Epithelial cell of proximal tubule (primary cell): Measurements from ENCODE around the gene PIGS. TPM values are rescaled to one million over a fixed set of nuclear protein-coding genes. Genes with fewer than 3 reads are reported as not detected.

Experiments
- DNase-seq: peaks from one replicate; pipeline ENCODE4 v3.0.0-alpha.2; 2011; ENCODE audit warnings: low read depth
- H3K4me3 ChIP-seq: 2 replicates; pipeline ENCODE4 v1.5.1; 2011; ENCODE audit warnings: low read depth, mild to moderate bottlenecking, low read length
- total RNA-seq: library from RNA; depleted of rRNA; stranded (reverse); fragments of >200 nt; gene quantifications from 2 replicates; pipeline ENCODE4 v1.2.3, GENCODE V29; 2015
- TF ChIP-seq, protein P1 (sequence below): conservative IDR thresholded peaks from 2 replicates; pipeline ENCODE4 v1.5.1; 2012; ENCODE audit warnings: low read depth, mild to moderate bottlenecking, low read length

PIGS gene
- total RNA-seq, 1 donor from 2014 or later: 55.6 TPM

DNA sequence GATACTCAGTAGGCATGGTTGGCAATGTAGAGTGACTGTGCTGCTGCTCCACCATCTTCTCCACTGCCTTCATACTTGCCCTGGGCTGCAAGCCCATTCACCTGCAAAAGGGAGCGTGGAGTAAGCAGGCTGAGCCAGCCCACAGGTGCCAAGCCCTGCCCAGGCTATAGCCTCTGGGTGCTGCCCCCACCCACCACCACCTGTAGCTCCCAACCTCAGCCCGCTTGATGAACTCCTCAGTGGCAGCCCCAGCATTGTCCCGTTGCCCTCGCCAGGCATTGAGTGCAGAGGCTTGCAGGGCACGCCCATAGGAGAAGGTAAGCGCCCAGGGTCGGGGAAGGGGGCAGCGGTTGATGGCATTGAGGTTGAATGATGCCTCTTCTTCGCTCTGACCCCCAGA is 2.2 kb upstream of the PIGS start:
- no peak overlapping the region for H3K4me3 ChIP-seq
- TF ChIP-seq, protein P1, sequence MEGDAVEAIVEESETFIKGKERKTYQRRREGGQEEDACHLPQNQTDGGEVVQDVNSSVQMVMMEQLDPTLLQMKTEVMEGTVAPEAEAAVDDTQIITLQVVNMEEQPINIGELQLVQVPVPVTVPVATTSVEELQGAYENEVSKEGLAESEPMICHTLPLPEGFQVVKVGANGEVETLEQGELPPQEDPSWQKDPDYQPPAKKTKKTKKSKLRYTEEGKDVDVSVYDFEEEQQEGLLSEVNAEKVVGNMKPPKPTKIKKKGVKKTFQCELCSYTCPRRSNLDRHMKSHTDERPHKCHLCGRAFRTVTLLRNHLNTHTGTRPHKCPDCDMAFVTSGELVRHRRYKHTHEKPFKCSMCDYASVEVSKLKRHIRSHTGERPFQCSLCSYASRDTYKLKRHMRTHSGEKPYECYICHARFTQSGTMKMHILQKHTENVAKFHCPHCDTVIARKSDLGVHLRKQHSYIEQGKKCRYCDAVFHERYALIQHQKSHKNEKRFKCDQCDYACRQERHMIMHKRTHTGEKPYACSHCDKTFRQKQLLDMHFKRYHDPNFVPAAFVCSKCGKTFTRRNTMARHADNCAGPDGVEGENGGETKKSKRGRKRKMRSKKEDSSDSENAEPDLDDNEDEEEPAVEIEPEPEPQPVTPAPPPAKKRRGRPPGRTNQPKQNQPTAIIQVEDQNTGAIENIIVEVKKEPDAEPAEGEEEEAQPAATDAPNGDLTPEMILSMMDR: no peak
- DNase-seq: no peak

DNA sequence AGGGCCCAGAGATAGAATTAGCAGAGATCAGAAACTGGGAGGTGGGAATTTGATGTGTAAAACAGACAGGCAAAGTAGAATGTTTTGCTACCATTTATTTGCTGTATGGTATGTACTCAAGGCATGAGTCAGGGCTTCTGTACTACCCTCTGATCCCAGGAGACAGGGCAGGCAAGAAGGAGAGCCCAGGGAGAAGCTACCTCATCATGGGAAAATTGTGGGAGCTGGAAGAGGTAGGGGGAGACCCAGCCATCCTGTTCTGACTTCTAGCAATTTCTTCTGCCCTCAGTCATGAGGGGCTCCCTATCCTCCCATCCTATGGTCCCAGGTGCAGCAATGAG is 1.7 kb upstream of the PIGS start:
- TF ChIP-seq, protein P1: no peak

DNA sequence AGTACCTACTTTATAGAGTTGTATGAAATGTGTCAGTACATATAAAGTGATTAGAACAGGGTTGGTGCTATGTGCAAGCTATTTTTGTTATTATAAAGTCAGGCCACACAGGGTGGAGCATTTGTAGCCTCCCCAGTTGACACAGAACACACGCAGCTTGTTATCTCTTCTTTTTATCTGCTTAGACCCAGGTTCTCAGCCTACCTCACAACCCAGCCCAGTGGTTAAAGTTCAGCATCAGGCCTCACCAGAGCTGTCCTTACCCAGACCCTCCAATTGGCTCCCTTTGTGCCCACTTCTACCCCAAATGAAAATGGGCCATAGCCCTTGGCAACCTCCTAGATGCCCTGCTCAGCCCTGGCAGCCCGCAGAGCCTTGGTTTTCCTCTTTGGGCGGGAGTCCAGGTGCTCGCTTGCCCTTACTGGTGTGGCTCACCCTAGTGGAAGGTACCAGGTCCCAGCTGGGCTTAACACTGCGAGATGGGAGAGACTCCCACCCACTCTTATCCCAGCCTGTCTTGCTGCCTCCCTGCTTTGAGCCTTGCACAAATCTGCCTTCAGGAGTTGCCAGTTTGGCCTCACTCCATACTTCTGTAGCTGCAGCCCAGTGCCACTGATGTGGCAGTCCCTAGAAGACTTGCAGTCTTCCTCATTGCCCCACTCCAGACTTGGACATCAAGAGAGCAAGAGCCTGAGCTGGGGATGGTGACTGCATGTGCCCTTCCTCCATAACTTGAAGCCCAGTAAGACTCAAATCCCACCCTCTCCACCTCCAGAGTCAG is 1.1 kb upstream of the PIGS start:
- DNase-seq: no peak
- peak overlapping the region; percentile 99 for H3K4me3 ChIP-seq
- TF ChIP-seq, protein P1: no peak

More for the DNA sequence above, 1.7 kb upstream of the PIGS start:
- H3K4me3 ChIP-seq: no peak overlapping the region
- DNase-seq: no peak

DNA sequence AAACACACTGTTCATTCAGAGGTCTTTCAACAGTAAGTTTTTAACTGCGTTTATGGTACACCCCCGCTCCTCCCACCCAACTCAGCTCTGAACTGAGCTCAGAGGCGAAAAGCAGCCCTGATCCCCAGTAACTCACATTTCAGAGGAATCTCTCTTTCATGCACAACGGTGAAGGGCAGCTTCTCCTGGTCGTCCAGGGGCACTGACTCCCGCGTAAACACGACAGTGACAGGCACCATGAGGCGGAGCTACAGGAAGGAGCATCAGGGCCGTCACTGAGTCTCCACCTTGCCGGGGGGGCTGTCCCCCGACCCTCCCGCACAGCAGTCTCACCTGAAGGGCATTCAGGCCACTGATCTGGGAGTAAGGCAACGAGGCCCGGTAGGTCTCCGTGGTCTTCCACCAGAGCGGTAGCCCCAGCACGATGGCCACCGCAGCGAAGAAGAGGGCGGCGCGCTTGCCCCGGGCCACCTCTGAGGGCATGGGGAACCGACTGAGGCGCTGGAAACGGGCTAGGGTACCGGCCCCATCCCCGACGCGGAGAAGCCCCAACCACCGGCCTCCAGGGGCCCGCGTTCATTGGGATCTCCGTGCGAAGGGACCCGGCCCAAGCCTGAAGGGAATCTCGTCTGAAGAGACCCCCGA is 486 bp downstream of the PIGS start:
- peak overlapping the region; percentile 99 for H3K4me3 ChIP-seq
- TF ChIP-seq, protein P1: no peak
- no peak for DNase-seq

DNA sequence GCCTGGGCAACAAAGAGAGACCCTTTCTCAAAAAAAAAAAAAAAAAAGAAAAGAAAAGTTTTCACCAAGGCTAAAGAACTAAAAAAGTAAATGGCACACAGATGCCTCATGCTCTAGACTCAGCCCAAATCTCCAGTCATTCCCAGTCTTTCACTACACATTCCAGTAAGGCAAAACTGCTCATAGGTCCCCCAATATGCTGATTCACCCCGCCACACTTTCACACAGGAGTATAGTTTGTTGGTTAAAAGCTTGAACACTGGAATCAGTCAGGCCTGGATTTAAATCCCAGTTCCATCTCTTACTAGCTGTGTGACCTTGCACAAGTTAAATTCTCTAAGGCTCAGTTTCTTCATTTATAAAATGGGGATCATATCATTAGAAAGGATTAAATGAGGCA is 1.9 kb downstream of the PIGS start:
- TF ChIP-seq, protein P1: no peak
- no peak for DNase-seq
- H3K4me3 ChIP-seq: no peak overlapping the region

DNA sequence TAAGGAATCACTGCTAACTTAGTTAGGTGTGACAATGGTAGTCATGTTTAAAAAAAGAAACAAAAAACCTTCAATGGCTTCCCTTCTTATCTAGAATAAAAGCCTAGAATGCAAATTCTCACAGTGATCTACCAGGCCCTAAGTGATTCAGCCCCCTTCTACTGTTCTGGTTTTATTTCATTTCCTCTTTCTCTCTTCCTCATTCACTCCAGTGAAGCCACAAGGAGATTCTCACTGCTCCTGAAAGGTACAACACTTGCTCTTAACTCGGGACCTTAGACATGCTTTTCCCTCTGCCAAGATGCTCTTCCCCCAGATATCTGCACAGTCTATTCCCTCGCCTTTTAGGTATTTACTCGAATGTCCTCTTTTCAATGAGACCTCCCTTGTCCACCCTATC is 3.7 kb downstream of the PIGS start:
- H3K4me3 ChIP-seq: no peak overlapping the region
- TF ChIP-seq, protein P1: no peak
- no peak for DNase-seq

DNA sequence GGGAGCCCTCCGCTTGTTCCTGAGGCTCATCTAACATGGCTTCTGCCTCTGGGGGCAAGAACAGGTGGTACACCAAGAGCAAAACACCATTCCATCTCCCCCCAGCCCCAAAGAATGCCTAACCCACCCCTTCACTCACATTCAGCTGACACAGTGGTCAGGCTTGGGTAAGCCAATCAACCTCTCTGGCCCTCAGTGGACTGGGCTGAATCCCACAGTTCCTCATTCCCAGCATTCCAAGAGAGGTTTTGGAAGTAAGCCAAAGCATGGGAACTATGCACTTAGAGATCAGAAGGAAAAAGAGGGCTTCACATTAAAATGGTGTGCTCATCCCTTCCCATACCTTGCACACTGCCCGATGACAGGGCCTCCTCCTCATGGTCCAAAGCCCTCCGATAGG is 7.8 kb downstream of the PIGS start:
- no peak overlapping the region for H3K4me3 ChIP-seq
- TF ChIP-seq, protein P1: no peak
- DNase-seq: peak; percentile 84
